HG03196 (cell line): ENCODE results near the gene CHI3L1.

Experiments used
- ATAC-seq: cut with Tn5 transposase; IDR thresholded peaks from one replicate; pipeline ENCODE4 v1.9.1; 2021; ENCODE audit not compliant: unreplicated experiment

CHI3L1 gene

DNA sequence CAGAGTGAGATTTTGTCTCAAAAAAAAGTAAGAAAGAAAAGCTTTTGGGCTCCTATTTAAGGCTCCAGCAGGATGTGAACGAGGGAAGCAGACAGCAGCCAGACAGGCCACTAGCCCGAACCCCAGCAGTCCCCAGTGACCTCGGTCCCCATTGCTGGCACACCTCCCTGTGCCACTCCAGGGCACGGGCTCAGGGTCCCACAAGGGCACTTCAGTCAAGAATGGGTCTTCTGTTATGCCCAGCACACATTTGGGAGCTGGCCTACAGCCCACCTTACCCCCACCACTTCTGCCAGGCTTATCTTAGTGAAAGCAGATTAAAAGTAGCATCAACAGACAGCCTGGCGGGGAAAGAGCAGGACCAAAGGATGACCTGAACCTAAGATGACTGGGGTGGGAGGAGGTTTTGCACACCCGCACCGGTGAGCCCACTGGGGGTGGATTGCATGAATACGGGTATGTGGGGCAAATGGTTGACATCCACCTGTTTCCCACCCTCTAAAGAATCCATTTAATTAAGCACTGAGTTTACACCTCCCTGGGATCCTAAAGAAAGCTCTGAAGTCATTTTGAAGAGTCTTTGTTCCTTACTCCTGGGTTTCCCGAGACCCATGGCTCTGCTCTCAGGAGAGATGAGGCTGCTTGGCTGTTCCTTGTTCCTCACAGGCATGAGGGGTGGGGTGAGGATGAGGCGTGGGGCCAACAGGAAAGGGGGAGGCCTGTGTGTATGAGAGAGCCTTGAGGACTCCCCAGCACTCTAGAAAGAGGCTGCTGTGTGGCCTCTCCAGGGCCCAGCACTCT is 4.7 kb downstream of the CHI3L1 start:
- ATAC-seq, result no peak

DNA sequence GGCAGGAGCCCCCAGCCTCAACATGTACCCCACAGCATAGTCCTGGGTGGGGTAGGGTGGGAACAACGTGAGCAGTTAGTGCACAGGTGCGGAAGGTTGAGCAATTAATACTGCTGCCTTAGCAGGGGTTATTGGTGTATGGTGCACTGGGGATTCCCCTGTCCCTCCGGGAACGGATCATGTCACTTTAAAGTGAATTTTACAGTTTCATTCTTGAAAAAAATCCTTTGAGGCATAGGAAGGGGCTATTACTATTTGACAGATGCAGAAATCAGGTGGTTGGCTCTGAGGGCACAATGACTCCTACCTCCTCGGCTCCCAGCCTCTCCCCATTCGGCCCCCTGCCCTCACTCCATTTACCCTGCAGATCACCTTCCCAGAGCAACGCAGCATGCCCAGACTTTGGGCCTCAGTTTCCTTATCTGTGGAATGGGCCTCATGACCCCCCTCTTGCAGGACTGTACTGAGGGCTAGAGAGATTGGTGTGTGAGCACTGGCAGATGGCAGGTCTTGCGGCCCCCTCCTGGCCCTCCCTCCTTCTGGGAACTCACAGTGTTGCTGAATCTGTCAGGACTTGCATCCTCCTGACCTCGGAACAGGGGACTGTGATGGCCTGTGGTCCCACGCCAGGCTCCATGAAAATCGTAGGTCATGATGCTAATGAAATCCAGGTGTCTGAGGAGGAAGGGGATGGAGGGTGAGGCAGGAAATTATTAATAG is 5.7 kb downstream of the CHI3L1 start:
- no peak for ATAC-seq

DNA sequence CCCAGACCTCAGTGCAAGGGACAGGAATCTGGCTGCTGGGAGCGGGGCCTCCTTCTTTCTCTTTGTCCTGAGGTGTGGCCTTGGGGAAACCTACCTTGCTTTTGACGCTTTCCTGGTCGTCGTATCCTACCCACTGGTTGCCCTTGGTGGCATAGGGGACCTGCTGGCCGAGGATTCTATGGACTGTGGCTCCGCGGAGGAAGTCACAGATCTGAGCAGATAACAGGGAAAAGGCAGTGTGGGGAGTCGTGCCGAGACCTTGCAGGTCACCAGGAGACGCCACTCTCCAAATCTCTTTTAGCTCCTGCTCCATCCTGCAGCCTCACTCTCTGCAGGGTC is 6.9 kb downstream of the CHI3L1 start:
- ATAC-seq, result no peak

DNA sequence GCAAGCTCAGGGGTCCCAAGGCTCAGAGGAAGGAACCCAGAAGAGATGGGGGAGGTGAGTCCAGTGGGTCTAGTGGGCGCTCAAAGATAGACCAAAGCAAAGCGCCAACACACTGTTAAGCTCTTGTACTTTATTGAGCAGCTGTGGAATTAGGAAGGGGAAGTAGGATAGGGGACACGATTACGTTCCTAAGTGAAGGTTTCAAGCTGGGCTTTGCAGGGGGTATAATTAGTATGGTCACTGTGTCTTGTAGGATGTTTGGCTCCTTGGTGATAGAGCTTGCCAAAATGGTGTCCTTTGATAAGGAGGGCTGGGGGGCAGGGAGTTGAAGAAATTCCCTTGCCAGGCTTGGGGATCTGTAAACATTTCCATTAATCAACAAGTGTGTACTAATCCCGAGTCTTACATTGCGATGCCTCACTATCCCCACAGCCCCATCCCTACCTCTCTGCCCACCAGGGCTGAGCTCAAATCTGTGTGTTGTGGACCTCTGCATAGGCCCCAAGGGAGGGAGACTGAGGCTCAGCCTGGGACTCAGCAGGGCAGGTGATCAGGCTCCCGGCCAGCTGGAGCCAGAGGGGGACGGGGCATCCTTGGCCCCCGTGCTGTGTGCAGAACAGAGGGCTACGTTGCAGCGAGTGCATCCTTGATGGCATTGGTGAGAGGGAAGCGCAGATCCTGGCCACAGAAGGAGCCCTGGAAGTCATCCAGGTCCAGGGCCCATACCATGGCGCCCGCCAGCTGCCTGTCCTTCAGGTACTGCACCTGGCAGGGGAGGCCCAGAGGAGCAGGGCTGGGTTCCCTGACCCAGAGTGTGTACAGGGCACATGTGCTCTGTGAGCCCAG is 7.5 kb downstream of the CHI3L1 start:
- no peak for ATAC-seq

DNA sequence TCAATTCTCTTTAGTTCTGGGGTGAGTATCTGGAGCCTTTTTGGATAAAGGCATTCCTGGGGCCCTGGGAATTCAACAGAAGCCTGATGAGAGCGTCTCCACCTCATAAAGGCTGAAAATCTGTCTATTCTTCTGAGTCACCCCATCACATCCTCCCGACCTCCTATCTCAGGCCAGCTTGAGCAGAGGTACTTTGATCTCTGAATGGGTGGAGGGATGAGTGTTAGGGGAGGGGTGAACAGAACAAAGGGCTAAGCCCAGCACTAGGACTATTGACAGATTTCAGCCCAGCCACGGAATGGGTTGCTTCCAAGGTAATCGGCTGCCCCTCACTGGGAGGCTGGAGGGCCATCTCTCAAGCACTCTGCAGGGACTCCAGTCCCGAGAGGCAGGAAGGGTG is 8.4 kb downstream of the CHI3L1 start:
- no peak for ATAC-seq

DNA sequence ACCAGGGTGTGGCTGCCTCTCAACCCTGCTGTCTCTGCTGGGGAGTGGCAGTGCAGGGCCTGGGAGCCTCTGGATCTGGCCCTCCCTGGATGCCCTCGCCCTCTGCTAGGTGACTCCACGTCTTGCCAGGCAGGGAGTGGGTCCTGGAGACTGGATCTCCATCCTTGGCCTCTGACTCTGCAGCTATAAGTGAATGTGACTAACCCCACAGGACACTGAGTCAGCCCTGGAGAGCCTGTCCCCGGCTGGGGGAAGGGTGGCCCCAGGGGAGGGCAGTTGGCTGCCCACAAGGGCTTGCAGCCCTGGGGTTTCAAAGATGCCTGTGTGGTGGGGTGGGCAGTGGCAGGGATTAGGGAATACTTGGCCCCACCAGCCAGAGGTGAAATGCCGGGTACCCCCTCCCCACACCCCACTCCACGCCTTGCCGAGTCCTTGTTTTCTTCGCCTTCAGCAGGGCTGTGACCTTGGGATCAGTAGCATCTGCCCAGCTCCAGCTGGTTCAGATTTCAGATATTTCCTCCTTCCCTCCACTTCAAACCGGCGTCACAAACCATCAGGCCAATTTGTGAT is 8.9 kb downstream of the CHI3L1 start:
- no peak for ATAC-seq

DNA sequence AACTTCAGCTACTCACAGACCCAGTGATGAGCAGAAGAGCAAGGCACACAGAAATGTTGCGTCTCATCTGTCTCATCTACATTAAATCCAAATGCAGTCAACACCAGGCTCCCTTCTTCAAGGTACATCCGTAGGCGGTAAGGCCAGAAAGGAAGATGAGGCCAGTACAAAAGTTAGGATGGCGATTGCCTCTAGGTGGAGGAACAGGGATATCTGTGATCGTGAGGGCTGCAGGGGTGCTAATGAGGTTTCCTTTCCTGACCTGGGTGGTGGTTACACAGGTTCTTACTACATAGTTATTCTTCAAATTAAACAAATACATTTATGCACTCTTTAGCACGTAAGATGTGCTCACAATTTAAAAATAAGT is 9.5 kb downstream of the CHI3L1 start:
- ATAC-seq, result no peak

DNA sequence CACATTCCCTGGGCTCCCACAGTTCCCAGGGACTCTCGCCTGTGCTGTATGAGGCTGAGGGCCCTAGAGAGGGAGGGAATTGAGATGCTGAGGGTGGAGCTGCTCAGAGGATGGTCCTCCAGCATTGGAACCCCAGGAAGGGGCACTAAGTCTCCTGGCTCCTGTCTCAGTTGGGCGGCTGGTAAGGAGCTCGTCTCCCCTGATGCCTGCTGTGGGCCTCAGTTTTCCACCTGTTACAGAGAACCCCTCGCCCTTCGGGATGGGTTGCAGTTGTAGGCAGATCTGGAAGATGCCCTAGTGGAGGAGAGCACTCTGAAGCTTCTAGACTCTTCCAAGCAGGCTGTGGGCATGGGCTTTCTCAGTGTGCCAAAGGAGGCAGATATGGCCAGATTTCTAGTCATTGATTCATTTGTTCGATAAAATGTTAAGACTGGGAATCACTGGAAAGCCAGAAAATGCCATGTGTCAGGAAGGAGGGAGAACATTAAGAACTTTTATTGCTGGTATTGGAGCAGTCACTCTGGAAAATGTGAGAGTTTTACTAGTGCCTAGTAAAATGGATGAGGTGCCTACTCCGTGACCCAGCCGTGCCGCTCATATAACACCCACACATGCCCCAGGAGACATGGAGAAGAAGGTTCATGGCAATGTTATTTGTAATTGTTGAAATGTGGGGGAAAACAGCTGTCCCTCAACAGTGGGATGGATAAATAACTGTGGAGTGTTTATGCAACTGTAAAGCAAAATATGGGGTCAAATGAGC is 10.1 kb downstream of the CHI3L1 start:
- no peak for ATAC-seq

DNA sequence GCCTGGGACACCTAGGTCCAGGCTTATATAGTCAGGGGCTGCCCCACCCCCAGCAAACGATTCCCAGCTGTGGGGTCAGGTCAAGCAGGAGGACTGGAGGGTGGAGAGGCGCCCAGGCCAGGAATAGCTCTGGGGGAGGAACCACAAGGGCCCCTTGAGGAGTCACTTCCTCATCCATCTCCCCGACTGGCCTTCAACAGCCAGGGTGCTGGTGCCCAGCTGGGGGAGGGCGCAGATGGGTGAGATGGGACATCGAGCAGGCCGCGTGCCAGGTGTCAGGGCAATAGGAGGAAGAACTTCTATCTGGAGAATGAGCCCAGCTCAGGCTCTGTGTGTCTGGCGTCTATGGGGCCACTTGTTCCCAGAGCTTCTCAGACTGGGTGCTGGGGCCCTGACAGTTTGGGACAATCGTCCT is 10.7 kb downstream of the CHI3L1 start:
- no peak for ATAC-seq

DNA sequence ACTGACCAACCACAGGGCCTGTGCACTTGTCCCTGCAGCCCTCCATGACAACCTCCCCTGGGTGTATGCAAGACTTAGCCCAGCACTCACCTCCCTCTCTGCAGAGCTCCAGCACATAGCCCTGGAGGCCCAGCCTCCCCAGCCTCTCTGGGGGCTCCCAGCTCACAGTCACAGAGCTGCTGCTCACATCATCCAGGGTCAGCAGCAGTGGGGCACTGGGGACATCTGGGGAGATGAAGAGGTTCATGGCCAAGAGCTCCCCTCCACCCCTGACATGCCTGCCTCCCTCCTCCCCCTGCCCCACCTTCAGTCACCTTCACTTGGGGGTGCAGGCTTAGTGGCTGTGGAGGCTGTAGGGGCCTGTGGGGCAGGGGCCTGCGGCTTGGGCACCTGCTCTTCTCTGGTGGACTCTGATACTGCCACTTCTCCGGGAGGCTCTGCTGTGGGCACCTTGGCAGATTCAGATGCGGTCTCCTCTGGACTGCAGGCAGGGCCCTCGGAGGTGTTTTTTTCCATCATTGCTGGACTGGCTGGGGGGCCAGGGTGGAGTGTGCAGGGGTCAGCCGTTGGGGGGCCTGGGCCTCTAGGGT is 11.2 kb downstream of the CHI3L1 start, which contains the start of gene MYBPH:
Gene MYBPH (minus strand): TSS at position 590 of the 590 bp plus-strand sequence. CDS start 71 bp downstream, at position 519.
- ATAC-seq, result no peak

DNA sequence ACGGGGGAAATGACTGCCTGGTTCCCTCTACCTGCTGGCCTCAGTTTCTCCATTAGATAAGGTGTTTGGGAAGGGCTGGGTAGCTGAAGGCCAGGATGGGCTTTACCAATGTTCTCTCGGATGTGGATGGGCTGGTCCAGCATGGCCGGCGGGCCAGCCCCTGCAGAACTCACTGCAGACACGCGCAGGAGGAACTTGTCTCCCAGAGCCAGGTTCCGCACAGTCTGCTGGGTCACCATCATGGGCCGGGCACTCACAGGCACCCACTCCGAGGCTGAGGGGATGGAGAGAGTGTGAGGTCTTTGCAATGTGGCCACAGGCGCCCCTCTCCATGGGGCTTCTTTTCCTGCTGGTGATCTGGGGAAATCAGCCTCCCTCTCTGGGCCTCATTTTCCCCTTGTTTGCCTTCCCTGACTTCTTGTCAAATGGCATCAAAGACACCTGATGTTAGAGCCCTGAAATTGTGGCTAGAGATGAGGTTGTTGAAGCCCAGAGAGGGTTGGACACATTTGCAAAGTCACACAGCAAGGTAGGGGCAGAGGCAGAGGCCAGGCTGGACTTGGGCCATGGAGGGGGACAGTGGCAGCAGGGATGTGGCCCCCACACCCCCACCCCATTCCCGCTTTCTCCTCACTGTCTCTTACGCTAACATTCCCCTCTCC is 12.0 kb downstream of the CHI3L1 start:
- ATAC-seq, result no peak

DNA sequence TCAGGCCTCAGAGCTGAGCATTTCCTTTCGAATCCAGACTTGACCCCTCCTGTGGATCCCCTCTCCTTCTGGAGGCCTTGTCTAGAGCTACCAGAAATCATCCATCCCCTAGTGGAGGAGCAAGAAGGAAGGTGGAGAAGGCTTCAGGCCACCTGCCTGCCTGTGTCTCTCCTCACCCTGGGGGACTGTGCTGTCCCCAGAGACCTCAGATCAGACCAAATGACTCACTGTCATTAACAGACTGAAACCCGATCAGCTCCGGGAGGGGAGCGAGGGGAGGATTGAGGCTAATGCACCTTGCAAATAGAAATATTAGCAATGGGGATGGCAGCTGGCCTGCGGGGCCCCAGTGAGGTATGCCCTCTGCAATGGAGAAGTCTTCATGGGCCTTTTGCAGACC is 12.9 kb downstream of the CHI3L1 start:
- peak; percentile 82 for ATAC-seq

DNA sequence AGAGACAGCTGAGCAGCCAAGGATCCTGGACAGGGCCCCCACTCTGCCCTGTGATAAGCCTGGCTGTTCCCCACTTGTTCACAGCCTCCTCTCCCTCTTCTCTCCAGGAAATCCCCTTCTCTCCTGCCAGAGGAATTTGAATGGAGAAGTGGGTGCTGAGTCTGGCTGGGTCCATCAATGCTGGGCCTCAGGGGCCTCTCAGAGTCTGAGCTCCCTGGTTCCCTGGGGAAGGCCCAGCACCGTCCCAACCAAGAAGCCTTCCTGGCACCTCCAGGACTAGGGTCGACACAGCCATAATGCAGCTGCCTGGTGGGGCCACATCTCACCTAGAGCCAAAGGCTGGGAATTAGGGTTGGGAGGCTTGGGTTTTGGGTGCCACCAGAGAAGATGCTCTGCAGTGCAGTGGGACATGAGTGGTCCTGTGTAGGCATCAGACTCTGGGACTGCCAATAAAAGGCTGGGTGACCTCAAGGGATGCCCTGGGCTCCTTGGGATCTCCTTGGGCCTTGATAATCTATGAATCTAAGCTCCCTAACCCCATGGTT is 13.4 kb downstream of the CHI3L1 start:
- no peak for ATAC-seq

DNA sequence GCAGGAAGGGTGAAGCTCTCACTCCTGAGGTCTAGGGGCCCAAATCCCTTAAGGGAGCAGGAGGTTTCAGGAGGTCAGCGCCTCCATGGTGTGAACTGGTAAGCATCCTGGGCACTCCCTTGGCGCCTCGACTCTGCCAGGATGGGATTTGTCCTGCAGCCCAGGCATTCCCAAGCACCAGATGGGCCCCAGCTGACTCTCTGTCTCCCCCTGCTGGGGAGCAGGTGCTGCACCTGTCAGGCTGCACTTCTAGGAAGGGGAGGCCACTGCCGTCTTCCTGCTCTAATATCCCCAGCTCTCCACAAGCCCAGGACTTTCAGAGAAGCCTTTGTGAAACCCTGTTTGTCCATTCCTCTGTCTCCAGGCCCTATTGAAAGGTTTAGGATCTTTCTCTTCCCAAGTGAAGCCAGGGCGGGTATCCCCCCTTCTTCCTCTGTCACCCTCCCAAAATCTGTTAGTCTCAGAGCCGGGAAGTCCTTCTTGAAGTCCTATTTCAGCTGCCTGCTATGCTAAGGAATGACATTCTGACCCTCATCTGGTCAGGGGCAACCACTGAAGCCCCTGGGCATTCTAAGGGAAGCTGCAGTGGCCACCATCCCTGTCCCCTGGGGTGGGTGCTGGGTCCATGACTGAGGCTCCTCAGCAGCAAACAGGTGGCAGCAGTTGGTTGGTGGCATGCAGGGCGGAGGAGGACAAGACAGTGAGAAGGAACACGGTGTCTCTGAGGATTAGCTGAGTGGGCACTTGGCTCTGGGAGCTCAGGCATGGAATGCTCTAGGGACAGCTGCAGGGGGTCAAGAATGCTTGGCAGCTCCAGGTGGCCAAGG is 14.1 kb downstream of the CHI3L1 start:
- no peak for ATAC-seq

DNA sequence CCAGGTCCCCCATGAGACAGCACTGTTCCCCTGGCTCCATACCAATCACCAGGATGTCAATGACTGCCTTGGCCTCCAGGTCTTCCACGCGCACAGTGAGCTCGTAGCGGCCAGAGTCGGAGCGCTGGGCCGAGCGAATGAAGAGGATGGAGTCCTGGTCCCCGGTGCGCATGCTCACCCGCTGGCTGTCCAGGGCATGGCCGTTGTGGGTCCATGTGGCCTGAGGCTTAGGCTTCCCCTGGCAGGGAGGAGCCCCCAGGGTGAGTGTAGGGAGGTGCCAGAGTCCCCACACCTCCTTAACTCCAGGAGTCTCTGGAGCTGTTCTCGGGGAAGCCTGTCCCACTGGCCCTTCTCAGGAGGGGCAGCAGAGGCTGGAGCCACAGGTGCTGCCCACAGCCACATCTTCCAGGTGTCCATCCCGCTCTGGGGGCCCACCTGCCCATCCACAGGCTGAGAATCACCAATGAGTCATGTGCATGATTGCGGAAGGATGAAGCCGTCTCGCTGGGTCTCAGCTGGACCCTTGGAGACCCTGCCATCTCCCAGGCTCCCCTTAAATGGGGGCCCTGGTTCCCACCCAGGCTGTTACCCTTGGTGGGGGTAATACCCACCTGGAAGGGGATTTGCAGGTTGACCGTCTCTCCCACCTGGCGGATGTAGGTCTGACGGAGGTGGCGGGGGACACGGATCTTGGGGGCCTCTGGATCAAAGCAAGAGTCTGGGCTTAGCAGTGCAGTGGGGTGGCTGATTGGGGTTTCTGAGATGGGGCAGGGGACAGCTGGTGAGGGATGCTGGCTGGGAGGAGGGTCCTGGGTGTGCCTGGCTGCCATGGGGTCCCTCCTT is 14.9 kb downstream of the CHI3L1 start:
- ATAC-seq, result no peak

DNA sequence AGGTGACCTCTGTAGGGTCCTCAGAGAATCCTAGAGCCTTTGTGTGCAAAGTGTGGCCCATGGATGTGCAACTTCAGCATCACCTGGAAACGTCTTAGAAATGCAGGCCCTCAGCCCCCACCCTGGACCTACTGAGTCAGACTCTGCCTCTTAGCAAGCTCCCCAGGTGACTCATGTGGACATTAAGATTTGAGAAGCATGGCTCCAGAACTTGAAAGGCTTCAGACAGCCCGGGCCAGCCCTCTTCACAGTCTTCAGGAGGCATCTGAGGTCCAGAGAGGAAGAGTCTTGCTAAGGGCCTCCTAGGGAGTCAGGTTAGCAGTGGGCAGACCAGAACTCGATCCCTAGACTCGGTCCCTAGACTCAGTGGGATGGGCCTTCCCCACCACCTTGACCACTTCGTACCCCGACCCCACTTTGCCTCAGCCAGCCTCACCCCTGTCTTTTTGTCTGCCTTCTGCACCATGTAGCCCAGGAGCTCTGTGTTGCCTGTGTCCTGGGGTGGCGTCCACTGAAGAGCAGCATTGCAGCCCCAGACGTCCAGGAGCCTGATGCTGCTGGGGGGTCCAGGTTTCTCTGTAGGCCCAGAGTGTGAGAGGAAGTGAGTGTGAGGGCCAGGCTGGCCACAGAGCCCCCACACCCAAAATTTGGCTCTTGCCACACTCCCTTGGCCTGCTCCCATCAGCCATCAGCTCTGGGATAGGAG is 15.7 kb downstream of the CHI3L1 start:
- no peak for ATAC-seq
